ENCODE data around the gene PPP1R8. TPM values are rescaled to one million over a fixed set of nuclear protein-coding genes. Genes with fewer than 3 reads are reported as not detected.

The PPP1R8 gene
- total and polyA plus RNA-seq, 4 donors, result 3.1 to 20.5 (median 17.5) TPM

GRCh38 chr1:27809883-27810282 lies 20.7 kb upstream of the PPP1R8 start:
- Histone ChIP-seq H3K4me1 (ENCODE audit: control insufficient read depth in 4 of 4, insufficient read depth in 4 of 4, low read length in 3 of 4) (no peaks in the 10 kb centered on the region), H3K27ac (ENCODE audit: low read depth in 1 of 2, low read length in 2 of 2) (no peak overlapping the region), H3K9ac (ENCODE audit: low read depth in 1 of 2, low read length in 2 of 2) (no peak overlapping the region), H3K27me3 (ENCODE audit: control insufficient read depth in 4 of 4, insufficient read depth in 4 of 4, low read length in 3 of 4) (no peaks in the 10 kb centered on the region), H3K4me3 (ENCODE audit: low read depth in 1 of 3, low read length in 3 of 3) (no peak overlapping the region), H3K36me3 (ENCODE audit: control insufficient read depth in 4 of 4, insufficient read depth in 3 of 4, low read depth in 1 of 4, low read length in 3 of 4) (peaks cover 5 to 25% (median 9%) of the 10 kb centered on the region in 4 donors), H3K9me3 (ENCODE audit: control insufficient read depth in 4 of 4, low read length in 3 of 4) (no peaks in the 10 kb centered on the region)
- WGBS, result 96% methylated on average over 1 of the region's 1 CpG
- TF ChIP-seq TAF1 (conservative IDR thresholded peaks at IDR 0.05), result no peak
- no peak for TF ChIP-seq ZBTB33 (IDR thresholded peaks at IDR 0.05)
- no peak for TF ChIP-seq GABPA (IDR thresholded peaks at IDR 0.05 in 1 of 2, conservative IDR thresholded peaks at IDR 0.05 in 1 of 2)
- TF ChIP-seq ATF3 (IDR thresholded peaks at IDR 0.05), result no peak
- TF ChIP-seq SP1 (IDR thresholded peaks at IDR 0.05), result no peak
- no peak for TF ChIP-seq CTCF (IDR thresholded peaks at IDR 0.05; ENCODE audit: low read depth, low read length, missing input control)
- no peak for TF ChIP-seq EGR1 (IDR thresholded peaks at IDR 0.05; ENCODE audit: low read depth in 2 of 2)
- TF ChIP-seq MAX (IDR thresholded peaks at IDR 0.05), result no peak
- TF ChIP-seq HNF4A (conservative IDR thresholded peaks at IDR 0.05), result no peak
- no peak for TF ChIP-seq FOXA2 (IDR thresholded peaks at IDR 0.05)
- TF ChIP-seq RAD21 (IDR thresholded peaks at IDR 0.05), result no peak
- no peak for TF ChIP-seq RXRA (IDR thresholded peaks at IDR 0.05)
- TF ChIP-seq JUND (IDR thresholded peaks at IDR 0.05), result no peak
- no peak for TF ChIP-seq FOXA1 (IDR thresholded peaks at IDR 0.05)
- DNase-seq (ENCODE audit: low spot score), result no peak

- DNase-seq (ENCODE audit: low spot score), result no peak
- H3K4me1 ChIP-seq (ENCODE audit: control insufficient read depth in 4 of 4, insufficient read depth in 4 of 4, low read length in 3 of 4), result peaks cover 0 to under 1% (median 0%) of the 10 kb centered on the region in 4 donors
- H3K27me3 ChIP-seq (ENCODE audit: control insufficient read depth in 4 of 4, insufficient read depth in 4 of 4, low read length in 3 of 4), result no peaks in the 10 kb centered on the region
- WGBS, result 95% methylated on average over 6 of the region's 6 CpGs
- TF ChIP-seq TAF1 (conservative IDR thresholded peaks at IDR 0.05), result no peak
- no peak for TF ChIP-seq REST (IDR thresholded peaks at IDR 0.05)
- TF ChIP-seq HNF4G (IDR thresholded peaks at IDR 0.05), result no peak
- no peak for TF ChIP-seq JUND (IDR thresholded peaks at IDR 0.05)
- TF ChIP-seq RXRA (IDR thresholded peaks at IDR 0.05), result no peak
- no peak for TF ChIP-seq YY1 (IDR thresholded peaks at IDR 0.05)
- H3K4me3 ChIP-seq (ENCODE audit: low read depth in 1 of 3, low read length in 3 of 3), result no peak overlapping the region
- no peak overlapping the region for H3K9ac ChIP-seq (ENCODE audit: low read depth in 1 of 2, low read length in 2 of 2)
- peaks cover 5 to 20% (median 8%) of the 10 kb centered on the region in 4 donors for H3K36me3 ChIP-seq (ENCODE audit: control insufficient read depth in 4 of 4, insufficient read depth in 3 of 4, low read depth in 1 of 4, low read length in 3 of 4)
- H3K9me3 ChIP-seq (ENCODE audit: control insufficient read depth in 4 of 4, low read length in 3 of 4), result no peaks in the 10 kb centered on the region
- H3K27ac ChIP-seq (ENCODE audit: low read depth in 1 of 2, low read length in 2 of 2), result no peak overlapping the region
Measured at GRCh38 chr1:27811741-27812500, 18.7 kb upstream of the PPP1R8 start.
